Liver (tissue), 9 donors: ENCODE data around the gene SYTL3. TPM values are rescaled to one million over a fixed set of nuclear protein-coding genes. Genes with fewer than 3 reads are reported as not detected.

ENCODE experiments used
- DNase-seq: peaks from one replicate; pipeline ENCODE4 v3.0.0-alpha.2; 2017; ENCODE audit warnings: low spot score
- H3K27ac ChIP-seq, 2 donors: one replicate each; pipeline ENCODE4 v1.7.0; 2013; ENCODE audit warnings: inconsistent platforms in 2 of 2, low read length in 2 of 2, control low read depth in 1 of 2, low read depth in 1 of 2, mild to moderate bottlenecking in 1 of 2
- H3K27me3 ChIP-seq, 4 donors: one replicate each; pipeline versions ENCODE4 v1.6.1 to v1.7.0; 2013; ENCODE audit warnings: low read length in 3 of 4, inconsistent platforms in 1 of 4, mild to moderate bottlenecking in 1 of 4, moderate library complexity in 1 of 4; ENCODE audit not compliant: control insufficient read depth in 4 of 4, insufficient read depth in 4 of 4
- H3K36me3 ChIP-seq, 4 donors: one replicate each; pipeline versions ENCODE4 v1.6.1 to v1.7.0; 2013; ENCODE audit warnings: low read length in 3 of 4, mild to moderate bottlenecking in 3 of 4, low read depth in 1 of 4, moderate library complexity in 1 of 4; ENCODE audit not compliant: control insufficient read depth in 4 of 4, insufficient read depth in 3 of 4
- H3K4me1 ChIP-seq, 4 donors: one replicate each; pipeline versions ENCODE4 v1.6.1 to v1.7.0; 2013; ENCODE audit warnings: low read length in 3 of 4, mild to moderate bottlenecking in 3 of 4, moderate library complexity in 1 of 4; ENCODE audit not compliant: control insufficient read depth in 4 of 4, insufficient read depth in 4 of 4
- H3K4me3 ChIP-seq, 3 donors: one replicate each; pipeline versions ENCODE4 v1.6.1 to v1.7.0; 2013; ENCODE audit warnings: low read length in 3 of 3, control low read depth in 1 of 3, low read depth in 1 of 3, mild to moderate bottlenecking in 1 of 3
- H3K9ac ChIP-seq, 2 donors: one replicate each; pipeline ENCODE4 v1.7.0; 2013; ENCODE audit warnings: low read length in 2 of 2, mild to moderate bottlenecking in 2 of 2, moderate library complexity in 2 of 2, control low read depth in 1 of 2, low read depth in 1 of 2
- H3K9me3 ChIP-seq, 4 donors: one replicate each; pipeline versions ENCODE4 v1.6.1 to v1.7.0; 2013; ENCODE audit warnings: low read length in 3 of 4; ENCODE audit not compliant: control insufficient read depth in 4 of 4
- CTCF ChIP-seq: fragments of 150-350 bp; IDR thresholded peaks from 2 replicates; pipeline ENCODE4 v1.5.1; 2017; ENCODE audit warnings: improper control_type of control experiment, low read depth, low read length; ENCODE audit not compliant: missing input control
- EGR1 ChIP-seq, 2 donors: IDR thresholded peaks; 2 replicates each; pipeline ENCODE4 v1.6.1; 2016 to 2018; ENCODE audit warnings: antibody characterized with exemption in 2 of 2, low read depth in 2 of 2
- FOXA1 ChIP-seq: IDR thresholded peaks from 2 replicates; pipeline ENCODE4 v1.6.1; 2016; ENCODE audit warnings: antibody characterized with exemption
- GABPA ChIP-seq, 2 donors: IDR thresholded peaks in 1 of 2; conservative IDR thresholded peaks in 1 of 2; 2 replicates each; pipeline ENCODE4 v1.6.1; 2016; ENCODE audit warnings: antibody characterized with exemption in 2 of 2, mild to moderate bottlenecking in 1 of 2, moderate library complexity in 1 of 2
- HNF4A ChIP-seq, 2 donors: conservative IDR thresholded peaks; 2 replicates each; pipeline ENCODE4 v1.6.1; 2016; ENCODE audit warnings: antibody characterized with exemption in 2 of 2, mild to moderate bottlenecking in 2 of 2
- HNF4G ChIP-seq: IDR thresholded peaks from 2 replicates; pipeline ENCODE4 v1.6.1; 2016; ENCODE audit warnings: antibody characterized with exemption
- JUND ChIP-seq, 2 donors: IDR thresholded peaks; 2 replicates each; pipeline ENCODE4 v1.6.1; 2016; ENCODE audit warnings: antibody characterized with exemption in 2 of 2
- MAX ChIP-seq: IDR thresholded peaks from 2 replicates; pipeline ENCODE4 v1.6.1; 2016; ENCODE audit warnings: antibody characterized with exemption
- NR2F2 ChIP-seq: IDR thresholded peaks from 2 replicates; pipeline ENCODE4 v1.6.1; 2016; ENCODE audit warnings: antibody characterized with exemption
- RAD21 ChIP-seq, 2 donors: IDR thresholded peaks; 2 replicates each; pipeline ENCODE4 v1.6.1; 2016; ENCODE audit warnings: antibody characterized with exemption in 2 of 2, mild to moderate bottlenecking in 2 of 2
- REST ChIP-seq: IDR thresholded peaks from 2 replicates; pipeline ENCODE4 v1.6.1; 2016; ENCODE audit warnings: antibody characterized with exemption, mild to moderate bottlenecking
- RXRA ChIP-seq, 2 donors: IDR thresholded peaks; 2 replicates each; pipeline ENCODE4 v1.6.1; 2017 to 2018; ENCODE audit warnings: antibody characterized with exemption in 2 of 2, mild to moderate bottlenecking in 1 of 2
- YY1 ChIP-seq: IDR thresholded peaks from 2 replicates; pipeline ENCODE4 v1.6.1; 2016; ENCODE audit warnings: antibody characterized with exemption, mild to moderate bottlenecking
- WGBS: extraction: QIAGEN DNeasy Blood & Tissue Kit; methylation state at CpG from one replicate; pipeline ENCODE4 v1.1.7; 2013; 5-methylcytosine and 5-hydroxymethylcytosine counted together
- polyA plus RNA-seq, 2 donors: library from polyadenylated mRNA; stranded (reverse) in 1 of 2; unstranded in 1 of 2; fragments of 200-250 nt in 1 of 2; fragments of >200 nt in 1 of 2; fragmentation: Nextera tagmentation in 1 of 2; extraction: Ambion mirVana in 1 of 2; gene quantifications; one replicate each; pipeline versions ENCODE4 v1.2.1 to v1.2.3, GENCODE V29; 2013 to 2015
- total RNA-seq, 2 donors: library from RNA; depleted of rRNA; stranded (reverse); fragments of >200 nt; gene quantifications; one replicate each; pipeline ENCODE4 v1.2.3, GENCODE V29; 2014
- TF ChIP-seq, protein P1 (sequence below): IDR thresholded peaks from 2 replicates; pipeline ENCODE4 v1.6.1; 2016; ENCODE audit warnings: antibody characterized with exemption
- TF ChIP-seq, protein P2 (sequence below): IDR thresholded peaks from 2 replicates; pipeline ENCODE4 v1.6.1; 2016; ENCODE audit warnings: antibody characterized with exemption
- donor health status: healthy.
- donor health status: healthy.
- donor health status: healthy.
- donor health status: healthy.
- donor health status: healthy.

Gene SYTL3
- total and polyA plus RNA-seq, 4 donors, result 0.28 to 1.7 (median 0.51) TPM

- H3K4me1 ChIP-seq, result no peaks in the 10 kb centered on the region
- H3K9ac ChIP-seq, result no peak overlapping the region
- H3K27ac ChIP-seq, result no peak overlapping the region
- H3K9me3 ChIP-seq, result no peaks in the 10 kb centered on the region
- H3K27me3 ChIP-seq, result no peaks in the 10 kb centered on the region
- WGBS, result 96% methylated on average over 14 of the region's 14 CpGs
- peaks cover 13 to 49% (median 38%) of the 10 kb centered on the region in 4 donors for H3K36me3 ChIP-seq
- no peak for DNase-seq
- TF ChIP-seq REST (no peak), JUND (IDR thresholded peaks at IDR 0.05) (no peak), RAD21 (IDR thresholded peaks at IDR 0.05) (no peak), HNF4A (conservative IDR thresholded peaks at IDR 0.05) (no peak), NR2F2 (no peak), EGR1 (IDR thresholded peaks at IDR 0.05; ENCODE audit: low read depth in 2 of 2) (no peak), HNF4G (no peak), GABPA (IDR thresholded peaks at IDR 0.05 in 1 of 2, conservative IDR thresholded peaks at IDR 0.05 in 1 of 2) (no peak), RXRA (IDR thresholded peaks at IDR 0.05) (no peak)
- TF ChIP-seq, protein P1, sequence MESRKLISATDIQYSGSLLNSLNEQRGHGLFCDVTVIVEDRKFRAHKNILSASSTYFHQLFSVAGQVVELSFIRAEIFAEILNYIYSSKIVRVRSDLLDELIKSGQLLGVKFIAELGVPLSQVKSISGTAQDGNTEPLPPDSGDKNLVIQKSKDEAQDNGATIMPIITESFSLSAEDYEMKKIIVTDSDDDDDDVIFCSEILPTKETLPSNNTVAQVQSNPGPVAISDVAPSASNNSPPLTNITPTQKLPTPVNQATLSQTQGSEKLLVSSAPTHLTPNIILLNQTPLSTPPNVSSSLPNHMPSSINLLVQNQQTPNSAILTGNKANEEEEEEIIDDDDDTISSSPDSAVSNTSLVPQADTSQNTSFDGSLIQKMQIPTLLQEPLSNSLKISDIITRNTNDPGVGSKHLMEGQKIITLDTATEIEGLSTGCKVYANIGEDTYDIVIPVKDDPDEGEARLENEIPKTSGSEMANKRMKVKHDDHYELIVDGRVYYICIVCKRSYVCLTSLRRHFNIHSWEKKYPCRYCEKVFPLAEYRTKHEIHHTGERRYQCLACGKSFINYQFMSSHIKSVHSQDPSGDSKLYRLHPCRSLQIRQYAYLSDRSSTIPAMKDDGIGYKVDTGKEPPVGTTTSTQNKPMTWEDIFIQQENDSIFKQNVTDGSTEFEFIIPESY, result no peak
- TF ChIP-seq, protein P2, sequence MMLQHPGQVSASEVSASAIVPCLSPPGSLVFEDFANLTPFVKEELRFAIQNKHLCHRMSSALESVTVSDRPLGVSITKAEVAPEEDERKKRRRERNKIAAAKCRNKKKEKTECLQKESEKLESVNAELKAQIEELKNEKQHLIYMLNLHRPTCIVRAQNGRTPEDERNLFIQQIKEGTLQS, result no peak
- H3K4me3 ChIP-seq, result no peak overlapping the region
Measured at GRCh38 chr6:158764183-158764849, 114.5 kb downstream of the SYTL3 start.

- WGBS, result 98% methylated on average over 9 of the region's 9 CpGs
- Histone ChIP-seq H3K27me3 (no peaks in the 10 kb centered on the region), H3K27ac (no peak overlapping the region), H3K9me3 (no peaks in the 10 kb centered on the region), H3K4me1 (no peaks in the 10 kb centered on the region), H3K36me3 (peaks cover 18 to 55% (median 43%) of the 10 kb centered on the region in 4 donors), H3K4me3 (no peak overlapping the region), H3K9ac (no peak overlapping the region)
- no peak for TF ChIP-seq YY1
- no peak for TF ChIP-seq HNF4G
- no peak for TF ChIP-seq REST
- TF ChIP-seq GABPA (IDR thresholded peaks at IDR 0.05 in 1 of 2, conservative IDR thresholded peaks at IDR 0.05 in 1 of 2), result no peak
- no peak for TF ChIP-seq RAD21 (IDR thresholded peaks at IDR 0.05)
- no peak for TF ChIP-seq CTCF
- TF ChIP-seq JUND (IDR thresholded peaks at IDR 0.05), result no peak
- TF ChIP-seq NR2F2, result no peak
- TF ChIP-seq, protein P2, result no peak
- no peak for TF ChIP-seq FOXA1
- no peak for TF ChIP-seq EGR1 (IDR thresholded peaks at IDR 0.05; ENCODE audit: low read depth in 2 of 2)
- no peak for TF ChIP-seq MAX
- TF ChIP-seq RXRA (IDR thresholded peaks at IDR 0.05), result no peak
- no peak for TF ChIP-seq HNF4A (conservative IDR thresholded peaks at IDR 0.05)
- no peak for DNase-seq
Measured at GRCh38 chr6:158764926-158765325, 115.1 kb downstream of the SYTL3 start.
